ENCODE measurements around the gene PRRC2B.

GRCh38 chr9:131492070-131492469 is 98.2 kb downstream of the PRRC2B start:
- TF ChIP-seq EZH2 (IDR thresholded peaks at IDR 0.05; ENCODE audit: insufficient read depth, poor library complexity, severe bottlenecking) (no peak), EZH2phosphoT487 (IDR thresholded peaks at IDR 0.05; ENCODE audit: insufficient read depth, low read depth) (no peak)
